Panc1 (cell line): ENCODE data around the gene CRYBG1. TPM values are rescaled to one million over a fixed set of nuclear protein-coding genes. Genes with fewer than 3 reads are reported as not detected.

Source experiments
- ATAC-seq: fragments of 200-7000 bp; cut with Tn5 transposase; 2 replicates; pipeline ENCODE4 v1.9.1; 2020; ENCODE audit warnings: mild to moderate bottlenecking, moderate library complexity
- BruUV-seq: library from RNA; stranded (reverse); fragments of 400-500 nt; replicated peaks from 2 replicates; lab custom pipeline; 2021; lab: Mats Ljungman, UMichigan
- CTCF ChIA-PET: fragments of 300-600 bp; sonication (Branson Sonifier 250); formaldehyde crosslinking; loops from one replicate; lab custom pipeline; 2022; ENCODE audit warnings: antibody characterized with exemption; lab: Charles Lee
- POLR2A ChIA-PET: fragments of 300-600 bp; sonication (Branson Sonifier 250); formaldehyde crosslinking; loops from one replicate; lab custom pipeline; 2022; ENCODE audit warnings: antibody characterized with exemption; lab: Charles Lee
- DNase-seq: peaks from one replicate; pipeline ENCODE4 v3.0.0-alpha.2; 2010; ENCODE audit warnings: low read depth, low spot score
- H3K27ac ChIP-seq: 2 replicates; pipeline ENCODE4 v1.5.1; 2011; ENCODE audit warnings: mild to moderate bottlenecking, low read length, inconsistent platforms
- H3K27me3 ChIP-seq: fragments of 200-500 bp; sonication (Bioruptor generic); 2 replicates; pipeline ENCODE4 v1.6.0; 2014; ENCODE audit warnings: low read length, inconsistent platforms; ENCODE audit not compliant: control insufficient read depth, insufficient read depth
- H3K36me3 ChIP-seq: fragments of 200-500 bp; sonication (Bioruptor generic); 2 replicates; pipeline ENCODE4 v1.5.1; 2014; ENCODE audit warnings: inconsistent platforms, mild to moderate bottlenecking, low read length, moderate library complexity; ENCODE audit not compliant: control insufficient read depth, insufficient read depth
- H3K4me1 ChIP-seq: 2 replicates; pipeline ENCODE4 v1.5.1; 2011; ENCODE audit warnings: inconsistent platforms, mild to moderate bottlenecking, low read length, moderate library complexity; ENCODE audit not compliant: control insufficient read depth, insufficient read depth
- H3K4me3 ChIP-seq, 2 experiments: 2 replicates each; pipeline ENCODE4 v1.5.1; 2011 to 2012; ENCODE audit warnings: low read depth in 2 of 2, low read length in 2 of 2, mild to moderate bottlenecking in 2 of 2, inconsistent platforms in 1 of 2, moderate library complexity in 1 of 2
- H3K9me3 ChIP-seq: fragments of 200-500 bp; sonication (Bioruptor generic); 2 replicates; pipeline ENCODE4 v1.5.1; 2014; ENCODE audit warnings: low read depth, mild to moderate bottlenecking, inconsistent platforms, low read length, moderate library complexity; ENCODE audit not compliant: control insufficient read depth, insufficient read depth
- POLR2AphosphoS5 ChIP-seq: IDR thresholded peaks from 2 replicates; pipeline ENCODE4 v1.6.1; 2012; ENCODE audit warnings: mild to moderate bottlenecking, low read depth, low read length, moderate library complexity
- SIN3A ChIP-seq: IDR thresholded peaks from 2 replicates; pipeline ENCODE4 v1.6.1; 2012; ENCODE audit warnings: low read depth, mild to moderate bottlenecking, low read length, moderate library complexity, borderline replicate concordance; ENCODE audit not compliant: insufficient read depth
- TCF7L2 ChIP-seq: IDR thresholded peaks from 2 replicates; pipeline ENCODE4 v1.6.1; 2011; ENCODE audit warnings: mild to moderate bottlenecking, low read depth, low read length, inconsistent platforms
- in situ Hi-C: cut with HindIII; loops from 2 replicates; pipeline ENCODE4 v1.10.0; 2016; ENCODE audit warnings: low sequenced_read_pairs, low pct_unique_long_range_greater_than_20kb
- intact Hi-C: fragments of 100-400 bp; cut with micrococcal nuclease; formaldehyde crosslinking; loops from one replicate; pipeline ENCODE4 v1.10.0; 2022; ENCODE audit not compliant: unreplicated experiment
- total RNA-seq: library from RNA; stranded (reverse); gene quantifications from one replicate; pipeline ENCODE4 v1.2.1, GENCODE V29; 2021; ENCODE audit not compliant: unreplicated experiment
- TF ChIP-seq, protein P1 (sequence below), 2 experiments: IDR thresholded peaks; 2 replicates each; pipeline ENCODE4 v1.6.1; 2011 to 2012; ENCODE audit warnings: low read depth in 2 of 2, control low read depth in 1 of 2, low read length in 1 of 2, mild to moderate bottlenecking in 1 of 2, moderate library complexity in 1 of 2; ENCODE audit not compliant: insufficient read depth in 1 of 2
- TF ChIP-seq, protein P2 (sequence below): fragments of 450-650 bp; IDR thresholded peaks from 2 replicates; pipeline ENCODE4 v1.5.1; 2017; ENCODE audit warnings: mild to moderate bottlenecking

The CRYBG1 gene
- total RNA-seq, 1 experiment from 2014 or later: 32.3 TPM

DNA sequence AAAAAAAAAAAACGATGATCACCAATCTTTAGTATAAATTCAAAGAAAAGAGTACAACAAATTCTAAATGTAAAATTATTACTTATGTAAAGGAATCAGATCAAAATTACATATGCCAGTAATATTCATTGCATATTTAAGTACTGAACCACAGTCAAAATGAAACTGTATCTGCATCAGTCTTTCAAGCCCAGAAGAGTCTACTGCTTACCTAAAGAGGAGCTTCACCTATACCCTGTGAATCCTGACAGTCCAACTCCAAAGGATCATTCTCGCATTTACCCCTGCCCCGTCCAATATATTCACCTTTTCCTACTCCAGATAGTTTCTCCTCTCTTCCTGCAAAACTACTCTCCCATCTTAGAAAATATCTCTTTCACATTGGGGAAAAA is 44.1 kb upstream of the CRYBG1 start:
- no TSS peak for BruUV-seq
- ATAC-seq (no peak), DNase-seq (no peak)
- Histone ChIP-seq H3K9me3 (no peaks in the 10 kb centered on the region), H3K27me3 (no peaks in the 10 kb centered on the region), H3K36me3 (peaks cover 11% of the 10 kb centered on the region), H3K4me3 (no peak overlapping the region), H3K27ac (no peak overlapping the region), H3K4me1 (peaks cover 5% of the 10 kb centered on the region; the same call in 1 of the 2 replicates)
- intact Hi-C loops (no loop called here), in situ Hi-C loops (no loop called here)
- POLR2A ChIA-PET: interaction anchor here (0.6 kb wide), 1 partner anchor 312 kb away, joined by 3 read pairs; no protein-coding TSS in a partner anchor
- CTCF ChIA-PET: no interaction called here
- TF ChIP-seq, protein P1, sequence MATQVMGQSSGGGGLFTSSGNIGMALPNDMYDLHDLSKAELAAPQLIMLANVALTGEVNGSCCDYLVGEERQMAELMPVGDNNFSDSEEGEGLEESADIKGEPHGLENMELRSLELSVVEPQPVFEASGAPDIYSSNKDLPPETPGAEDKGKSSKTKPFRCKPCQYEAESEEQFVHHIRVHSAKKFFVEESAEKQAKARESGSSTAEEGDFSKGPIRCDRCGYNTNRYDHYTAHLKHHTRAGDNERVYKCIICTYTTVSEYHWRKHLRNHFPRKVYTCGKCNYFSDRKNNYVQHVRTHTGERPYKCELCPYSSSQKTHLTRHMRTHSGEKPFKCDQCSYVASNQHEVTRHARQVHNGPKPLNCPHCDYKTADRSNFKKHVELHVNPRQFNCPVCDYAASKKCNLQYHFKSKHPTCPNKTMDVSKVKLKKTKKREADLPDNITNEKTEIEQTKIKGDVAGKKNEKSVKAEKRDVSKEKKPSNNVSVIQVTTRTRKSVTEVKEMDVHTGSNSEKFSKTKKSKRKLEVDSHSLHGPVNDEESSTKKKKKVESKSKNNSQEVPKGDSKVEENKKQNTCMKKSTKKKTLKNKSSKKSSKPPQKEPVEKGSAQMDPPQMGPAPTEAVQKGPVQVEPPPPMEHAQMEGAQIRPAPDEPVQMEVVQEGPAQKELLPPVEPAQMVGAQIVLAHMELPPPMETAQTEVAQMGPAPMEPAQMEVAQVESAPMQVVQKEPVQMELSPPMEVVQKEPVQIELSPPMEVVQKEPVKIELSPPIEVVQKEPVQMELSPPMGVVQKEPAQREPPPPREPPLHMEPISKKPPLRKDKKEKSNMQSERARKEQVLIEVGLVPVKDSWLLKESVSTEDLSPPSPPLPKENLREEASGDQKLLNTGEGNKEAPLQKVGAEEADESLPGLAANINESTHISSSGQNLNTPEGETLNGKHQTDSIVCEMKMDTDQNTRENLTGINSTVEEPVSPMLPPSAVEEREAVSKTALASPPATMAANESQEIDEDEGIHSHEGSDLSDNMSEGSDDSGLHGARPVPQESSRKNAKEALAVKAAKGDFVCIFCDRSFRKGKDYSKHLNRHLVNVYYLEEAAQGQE (IDR thresholded peaks at IDR 0.05; ENCODE audit: insufficient read depth in 1 of 2, low read depth in 2 of 2, low read length in 1 of 2): no peak
- TF ChIP-seq, protein P2, sequence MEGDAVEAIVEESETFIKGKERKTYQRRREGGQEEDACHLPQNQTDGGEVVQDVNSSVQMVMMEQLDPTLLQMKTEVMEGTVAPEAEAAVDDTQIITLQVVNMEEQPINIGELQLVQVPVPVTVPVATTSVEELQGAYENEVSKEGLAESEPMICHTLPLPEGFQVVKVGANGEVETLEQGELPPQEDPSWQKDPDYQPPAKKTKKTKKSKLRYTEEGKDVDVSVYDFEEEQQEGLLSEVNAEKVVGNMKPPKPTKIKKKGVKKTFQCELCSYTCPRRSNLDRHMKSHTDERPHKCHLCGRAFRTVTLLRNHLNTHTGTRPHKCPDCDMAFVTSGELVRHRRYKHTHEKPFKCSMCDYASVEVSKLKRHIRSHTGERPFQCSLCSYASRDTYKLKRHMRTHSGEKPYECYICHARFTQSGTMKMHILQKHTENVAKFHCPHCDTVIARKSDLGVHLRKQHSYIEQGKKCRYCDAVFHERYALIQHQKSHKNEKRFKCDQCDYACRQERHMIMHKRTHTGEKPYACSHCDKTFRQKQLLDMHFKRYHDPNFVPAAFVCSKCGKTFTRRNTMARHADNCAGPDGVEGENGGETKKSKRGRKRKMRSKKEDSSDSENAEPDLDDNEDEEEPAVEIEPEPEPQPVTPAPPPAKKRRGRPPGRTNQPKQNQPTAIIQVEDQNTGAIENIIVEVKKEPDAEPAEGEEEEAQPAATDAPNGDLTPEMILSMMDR: no peak
- no peak for TF ChIP-seq SIN3A
- TF ChIP-seq TCF7L2: no peak
- TF ChIP-seq POLR2AphosphoS5: no peak

DNA sequence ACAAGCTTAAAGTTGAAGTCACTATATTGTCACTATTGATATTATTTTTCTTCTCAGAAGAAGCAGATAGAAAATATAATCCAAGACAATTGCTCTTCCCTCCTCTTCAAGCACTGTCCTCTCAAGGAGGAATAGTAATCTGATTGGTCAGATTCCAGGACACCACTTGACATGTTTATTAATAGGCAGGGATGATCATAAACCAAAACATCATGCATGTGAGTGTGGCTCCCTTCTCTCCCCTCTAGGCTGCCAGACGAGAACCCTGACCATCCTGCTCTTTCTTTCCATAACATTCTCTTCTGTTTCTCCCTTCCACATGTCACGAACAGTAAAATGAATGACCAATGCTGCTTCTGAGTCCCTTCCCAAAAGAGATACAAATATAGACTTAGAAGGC is 42.5 kb upstream of the CRYBG1 start:
- ATAC-seq (no peak), DNase-seq (no peak)
- intact Hi-C loops: no loop called here
- ChIA-PET POLR2A (no interaction called here), CTCF (no interaction called here)
- Histone ChIP-seq H3K9me3 (no peaks in the 10 kb centered on the region), H3K27ac (no peak overlapping the region), H3K36me3 (peaks cover 11% of the 10 kb centered on the region), H3K27me3 (no peaks in the 10 kb centered on the region), H3K4me1 (peaks cover 5% of the 10 kb centered on the region; the same call in 1 of the 2 replicates), H3K4me3 (no peak overlapping the region)
- BruUV-seq: no TSS peak
- TF ChIP-seq POLR2AphosphoS5: no peak
- TF ChIP-seq, protein P1 (IDR thresholded peaks at IDR 0.05; ENCODE audit: insufficient read depth in 1 of 2, low read depth in 2 of 2, low read length in 1 of 2): no peak
- TF ChIP-seq TCF7L2: no peak
- TF ChIP-seq, protein P2: no peak
- no peak for TF ChIP-seq SIN3A
- in situ Hi-C loops: no loop called here
